Limb (tissue), 2 donors: ENCODE data around the gene TBC1D22B.

Source experiments
- DNase-seq, 2 donors: peaks; one replicate each; pipeline ENCODE4 v3.0.0-alpha.2; 2016; ENCODE audit errors: extremely low spot score in 2 of 2

The TBC1D22B gene

DNA sequence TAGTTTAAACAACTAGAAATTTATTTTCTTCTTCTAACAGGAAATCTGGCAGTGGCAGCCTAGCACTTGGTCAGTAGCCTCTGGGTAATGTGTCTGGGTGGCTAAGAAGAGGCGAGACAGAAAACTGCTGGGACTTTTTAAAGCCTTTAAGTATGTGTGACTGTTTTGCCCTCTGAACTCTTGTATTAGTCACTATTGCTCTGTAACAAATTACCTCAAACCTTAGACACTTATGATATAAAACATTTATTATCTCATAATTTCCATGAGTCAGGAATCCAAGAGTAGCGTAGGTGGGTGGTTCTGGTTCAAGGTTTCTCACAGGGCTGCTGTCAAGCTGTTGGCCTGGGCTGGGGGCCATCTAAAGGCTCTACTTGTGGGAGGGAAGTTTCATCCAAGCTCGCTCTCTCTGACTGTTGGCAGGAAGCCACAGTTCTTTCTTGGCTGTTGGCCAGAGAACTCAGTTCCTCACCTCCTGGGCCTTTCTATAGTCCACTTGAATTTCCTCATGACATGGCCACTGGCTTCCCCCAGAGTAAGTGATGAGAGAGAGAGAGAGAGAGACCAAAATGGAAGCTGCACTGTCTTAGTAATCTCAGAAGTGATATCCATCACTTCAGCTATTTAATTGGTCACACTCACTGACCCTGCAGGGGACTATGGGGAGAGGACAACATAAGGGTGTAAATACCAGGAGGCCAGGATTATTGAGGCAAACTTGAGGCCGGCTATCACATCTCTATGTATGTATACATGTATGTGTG, 17.4 kb upstream of the TBC1D22B start:
- peak; percentile 87 to 90 for DNase-seq

DNA sequence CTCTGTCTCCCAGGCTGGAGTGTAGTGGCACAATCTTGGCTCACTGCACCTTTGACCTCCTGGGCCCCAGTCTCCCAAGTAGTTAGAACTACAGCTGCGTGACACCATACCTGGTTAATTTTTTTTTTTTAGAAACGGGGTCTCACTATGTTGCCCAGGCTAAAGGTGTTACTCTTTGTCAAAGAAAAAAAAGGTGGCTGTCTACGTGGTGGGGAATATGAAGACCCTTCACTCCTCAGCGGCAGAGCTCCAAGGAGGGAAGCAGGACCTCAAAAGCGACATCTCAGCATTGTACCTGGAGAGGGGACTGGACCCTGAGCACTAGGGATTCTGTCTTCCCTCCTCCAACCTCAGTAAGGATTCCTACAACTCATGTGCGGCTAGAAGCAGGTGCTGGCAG, 16.4 kb upstream of the TBC1D22B start:
- DNase-seq, result no peak

DNA sequence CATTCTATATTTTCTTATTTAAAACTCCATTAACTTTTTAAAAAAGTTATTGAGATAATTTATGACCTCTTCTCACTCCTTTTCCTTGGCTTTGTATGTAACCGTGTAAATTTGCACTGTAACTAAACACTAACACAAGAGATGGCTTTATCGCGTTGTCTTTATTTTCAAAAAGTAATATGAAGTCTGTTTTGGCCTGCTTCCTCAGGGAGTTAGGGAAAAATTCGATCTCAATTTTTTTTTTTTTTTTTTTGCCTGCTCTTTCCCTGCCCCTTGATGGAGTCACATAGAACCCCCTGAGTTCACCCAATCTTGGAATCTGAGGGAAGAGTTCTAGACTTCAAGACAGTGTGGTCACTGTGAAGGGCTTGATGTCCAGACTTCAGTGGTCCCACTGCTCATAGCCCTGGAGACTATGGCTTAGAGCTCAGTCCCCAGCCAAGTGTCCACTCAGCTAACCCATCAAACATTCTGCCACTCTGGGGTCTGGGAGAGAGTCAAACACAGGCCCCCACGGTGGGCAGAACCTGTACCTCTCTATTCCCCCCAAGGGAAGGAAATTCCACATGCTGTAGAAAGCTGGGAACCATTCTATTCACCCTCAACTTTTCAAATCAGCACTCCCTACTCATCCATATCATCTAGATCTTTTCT, 15.7 kb upstream of the TBC1D22B start:
- no peak for DNase-seq

DNA sequence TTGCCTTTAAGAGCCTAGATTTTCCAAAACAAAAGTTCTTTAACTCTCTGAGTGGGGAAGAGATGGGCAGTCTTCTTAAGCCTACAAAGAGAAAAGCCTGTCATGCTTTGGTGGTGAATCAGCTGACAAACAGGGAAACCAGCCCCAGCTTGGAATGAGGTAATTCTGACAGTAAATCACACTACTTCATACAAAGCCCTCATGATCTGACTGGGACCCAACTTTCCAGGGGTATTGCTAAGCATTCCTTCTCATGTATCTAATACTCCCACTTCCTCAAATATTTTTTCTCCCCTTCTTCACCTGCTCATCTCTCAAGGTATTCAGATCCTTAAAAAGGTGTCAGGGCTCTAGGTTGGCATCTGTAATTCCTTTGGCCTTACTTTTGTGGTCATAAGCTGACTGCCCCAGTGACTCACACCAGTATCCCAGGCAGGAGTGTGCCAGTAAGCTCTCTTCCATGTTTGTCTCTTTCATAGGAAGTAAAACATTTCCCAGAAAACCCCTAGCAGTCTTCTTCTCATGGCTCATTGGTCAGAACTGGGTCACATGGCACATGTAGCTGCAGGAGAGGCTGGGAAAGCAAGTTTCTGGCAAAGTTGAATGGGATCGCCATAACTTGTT, 15.0 kb upstream of the TBC1D22B start:
- no peak for DNase-seq

DNA sequence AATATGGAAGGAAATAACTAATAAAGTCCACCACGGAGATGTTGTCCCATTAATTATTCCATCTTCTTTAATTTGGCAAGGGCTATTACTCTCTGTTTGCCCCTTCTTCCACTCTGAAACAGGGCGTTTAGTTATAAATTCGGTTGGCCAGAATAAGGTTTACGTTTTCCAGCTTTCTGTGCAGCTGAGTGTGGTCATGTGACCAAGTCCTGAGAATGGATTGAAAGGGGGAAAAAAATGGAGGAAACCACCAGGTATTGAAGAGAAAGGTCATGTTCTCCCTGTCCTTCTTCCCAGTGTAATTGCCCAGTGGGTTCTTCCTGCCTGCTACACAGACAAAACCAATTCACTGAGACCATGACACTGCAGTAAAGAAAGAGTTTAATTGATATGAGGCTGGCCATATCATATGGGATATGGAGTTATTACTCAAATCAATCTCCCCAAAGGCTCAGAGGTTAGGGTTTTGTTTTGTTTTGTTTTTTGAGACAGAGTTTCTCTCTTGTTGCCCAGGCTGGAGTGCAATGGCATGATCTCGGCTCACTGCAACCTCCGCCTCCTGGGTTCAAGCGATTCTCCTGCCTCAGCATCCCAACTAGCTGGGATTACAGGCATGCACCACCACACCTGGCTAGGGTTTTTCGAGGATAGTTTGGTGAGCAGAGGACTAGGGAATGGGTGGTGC, 14.3 kb upstream of the TBC1D22B start:
- DNase-seq, result no peak

DNA sequence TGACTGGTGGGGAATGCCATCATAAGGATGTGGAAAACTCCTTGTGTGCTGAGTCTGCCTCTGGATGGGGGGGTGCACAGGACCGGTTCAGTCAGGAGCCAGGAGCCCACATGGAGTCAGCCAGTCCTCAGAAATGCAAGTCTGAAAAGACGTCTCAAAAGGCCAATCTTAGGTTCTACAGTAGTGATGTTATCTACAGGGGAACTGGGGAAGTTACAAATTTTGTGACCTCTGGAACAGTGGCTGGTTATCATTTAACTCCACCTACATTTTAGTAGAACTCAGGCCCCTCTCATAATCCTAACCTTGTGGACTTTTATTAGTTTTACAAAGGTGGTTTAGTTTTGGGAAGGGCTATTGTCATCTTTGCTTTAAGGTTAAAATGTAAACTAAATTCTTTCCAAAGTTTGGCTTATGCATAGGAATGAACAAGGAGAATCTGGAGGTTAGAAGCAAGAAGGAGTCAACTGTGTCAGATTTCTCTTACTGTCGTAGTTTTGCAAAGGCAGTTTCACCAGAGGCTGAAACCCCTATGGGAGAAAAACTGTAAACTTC, 13.7 kb upstream of the TBC1D22B start:
- no peak for DNase-seq

DNA sequence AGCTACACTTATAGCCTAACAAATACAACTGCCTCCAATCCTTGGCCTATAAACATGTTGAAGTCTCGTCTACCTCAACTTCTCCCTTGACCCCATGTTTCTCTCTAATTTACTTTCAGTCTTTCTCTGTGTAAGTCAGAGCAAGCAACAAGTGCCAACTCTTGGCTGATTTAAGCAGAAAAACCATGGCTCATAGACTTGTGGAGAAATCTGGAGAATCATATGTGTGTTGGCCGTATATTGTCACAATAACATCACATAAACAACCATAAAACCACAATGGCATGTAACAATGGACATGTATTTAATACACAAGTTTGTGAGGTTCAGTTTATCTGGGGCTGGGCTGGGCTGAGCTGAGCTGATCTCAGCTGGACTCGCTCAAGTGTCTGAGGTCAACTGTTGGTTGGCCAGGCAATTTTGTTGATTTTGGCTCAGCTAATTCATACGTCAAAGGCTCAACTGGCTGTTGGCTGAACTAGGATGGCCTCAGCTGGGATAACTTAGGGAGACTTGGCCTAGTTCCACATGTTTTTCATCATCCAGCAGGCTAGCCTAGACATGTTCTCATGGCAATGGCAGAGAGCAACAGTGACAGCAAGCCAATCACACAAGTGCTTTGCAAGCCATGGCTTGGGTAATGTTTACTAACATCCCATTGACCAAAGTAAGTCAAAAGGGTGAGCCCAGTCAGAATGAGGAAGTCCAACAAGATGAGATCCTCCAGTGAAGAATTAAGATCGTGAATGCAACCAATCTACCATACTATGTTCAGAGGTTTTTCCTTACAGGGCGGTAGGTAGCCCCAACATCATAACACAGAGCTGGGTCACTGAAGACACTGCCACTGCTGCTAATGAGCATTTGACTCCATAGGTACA, 12.9 kb upstream of the TBC1D22B start:
- peak; percentile 75 to 88 for DNase-seq

DNA sequence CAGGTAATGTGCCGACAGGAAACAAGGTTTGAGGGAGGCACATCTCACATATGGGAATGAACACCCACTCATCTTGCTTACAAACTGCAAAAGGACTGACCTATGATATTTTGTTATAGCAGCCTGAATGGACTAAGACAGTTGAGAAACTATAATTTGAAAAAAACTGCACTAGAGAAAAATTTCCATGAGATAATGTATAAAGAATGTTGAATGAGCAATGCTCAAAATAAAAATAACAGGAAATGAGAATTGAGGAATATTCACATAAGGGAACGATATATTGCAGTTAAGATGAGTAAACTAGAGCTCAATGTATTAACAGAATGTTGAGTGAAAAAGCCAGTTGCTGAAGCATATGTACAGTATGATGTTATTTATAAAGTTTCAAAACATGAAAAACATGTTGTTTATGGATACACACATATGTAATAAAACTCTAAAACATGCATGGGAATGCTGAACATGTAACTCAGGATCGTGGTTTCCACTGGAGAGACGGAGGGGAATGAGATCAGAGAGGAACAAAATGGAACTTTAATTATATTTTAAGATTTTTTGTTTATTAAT, 6.3 kb upstream of the TBC1D22B start:
- DNase-seq, result no peak

DNA sequence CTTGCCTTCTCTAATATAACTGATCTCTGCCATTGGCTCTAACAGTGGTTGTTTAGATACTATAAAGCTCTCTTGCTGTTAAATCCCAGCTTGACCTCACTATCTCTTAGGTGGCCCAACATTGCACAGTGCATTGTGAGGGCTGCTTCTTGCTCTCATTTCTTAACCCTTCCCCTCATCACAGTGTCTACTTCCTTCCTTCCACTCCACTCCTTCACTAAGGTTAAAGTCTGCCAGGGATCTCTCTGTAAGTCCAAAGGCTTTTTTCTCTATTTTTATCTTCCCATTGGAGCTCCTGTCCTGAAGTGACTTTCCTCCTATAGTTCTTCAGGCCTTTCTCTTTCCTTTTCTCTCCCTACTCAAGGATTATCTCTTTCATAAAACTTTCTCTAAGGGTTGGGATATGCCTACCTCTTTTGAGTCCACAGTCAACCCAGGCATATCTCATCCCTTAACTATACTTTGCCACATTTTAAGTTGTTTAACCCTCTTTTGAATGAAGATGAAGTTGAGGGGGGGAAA, 4.0 kb upstream of the TBC1D22B start:
- DNase-seq, result no peak

DNA sequence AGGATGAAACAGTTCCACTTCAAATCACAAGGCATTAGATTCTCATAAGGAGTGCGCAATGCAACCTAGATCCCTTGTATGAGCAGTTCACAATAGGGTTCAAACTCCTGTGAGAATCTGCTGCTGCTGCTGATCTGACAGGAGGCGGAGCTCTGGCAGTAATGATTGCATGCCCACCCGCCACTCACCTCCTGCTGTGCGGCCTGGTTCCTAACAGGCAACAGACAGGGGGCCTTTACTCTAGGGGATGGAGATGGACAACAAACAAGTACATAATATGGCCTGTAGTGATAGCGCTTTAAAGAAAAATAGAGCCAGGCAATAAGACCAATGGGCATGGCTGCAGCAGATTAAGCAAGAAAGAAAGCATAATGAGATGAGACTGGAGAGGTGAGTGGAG, 2.7 kb upstream of the TBC1D22B start:
- no peak for DNase-seq

DNA sequence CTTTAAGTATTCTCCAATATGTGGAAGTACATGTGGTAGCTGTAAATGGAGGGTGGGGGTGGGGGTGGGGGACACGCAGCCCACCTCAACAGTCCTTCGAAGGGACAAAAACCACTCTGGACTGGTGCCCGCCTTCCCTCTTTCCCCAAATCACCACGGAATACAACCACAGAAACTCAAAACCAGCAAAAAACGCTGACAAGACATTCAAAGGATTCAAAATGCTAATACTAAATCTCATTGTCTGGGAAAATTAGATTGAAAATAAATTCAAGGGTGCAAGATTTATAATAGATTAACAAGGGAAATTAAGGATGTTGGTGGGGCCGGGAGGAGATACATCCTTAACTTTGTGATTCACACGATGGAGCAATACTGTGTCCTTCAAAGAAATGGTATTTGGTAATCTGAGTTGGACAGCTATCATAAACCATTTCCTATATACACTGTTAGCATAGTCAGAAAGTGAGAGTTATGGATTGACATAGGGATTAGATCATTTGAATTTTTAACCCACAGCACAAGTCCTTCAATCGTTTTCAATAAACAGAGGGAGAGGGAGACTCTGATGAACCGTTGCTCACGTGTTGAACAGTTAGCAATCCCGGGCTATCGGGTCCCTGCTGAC, 766 bp upstream of the TBC1D22B start:
- no peak for DNase-seq

DNA sequence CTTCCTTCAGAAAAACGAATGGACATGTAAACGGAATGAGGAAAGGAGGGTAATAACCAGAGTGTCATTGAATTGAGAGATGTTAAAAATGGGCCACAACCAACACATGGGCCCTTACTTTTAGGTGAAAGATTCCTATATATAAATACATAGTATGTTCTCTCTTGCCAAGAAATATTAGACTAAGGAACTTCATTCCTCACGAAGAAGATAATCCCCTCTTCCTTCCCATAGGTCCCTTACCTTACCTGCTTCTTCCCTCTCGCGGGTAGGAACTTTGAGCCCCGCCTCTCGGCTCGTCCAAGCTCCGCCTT, 295 bp upstream of the TBC1D22B start:
- no peak for DNase-seq

DNA sequence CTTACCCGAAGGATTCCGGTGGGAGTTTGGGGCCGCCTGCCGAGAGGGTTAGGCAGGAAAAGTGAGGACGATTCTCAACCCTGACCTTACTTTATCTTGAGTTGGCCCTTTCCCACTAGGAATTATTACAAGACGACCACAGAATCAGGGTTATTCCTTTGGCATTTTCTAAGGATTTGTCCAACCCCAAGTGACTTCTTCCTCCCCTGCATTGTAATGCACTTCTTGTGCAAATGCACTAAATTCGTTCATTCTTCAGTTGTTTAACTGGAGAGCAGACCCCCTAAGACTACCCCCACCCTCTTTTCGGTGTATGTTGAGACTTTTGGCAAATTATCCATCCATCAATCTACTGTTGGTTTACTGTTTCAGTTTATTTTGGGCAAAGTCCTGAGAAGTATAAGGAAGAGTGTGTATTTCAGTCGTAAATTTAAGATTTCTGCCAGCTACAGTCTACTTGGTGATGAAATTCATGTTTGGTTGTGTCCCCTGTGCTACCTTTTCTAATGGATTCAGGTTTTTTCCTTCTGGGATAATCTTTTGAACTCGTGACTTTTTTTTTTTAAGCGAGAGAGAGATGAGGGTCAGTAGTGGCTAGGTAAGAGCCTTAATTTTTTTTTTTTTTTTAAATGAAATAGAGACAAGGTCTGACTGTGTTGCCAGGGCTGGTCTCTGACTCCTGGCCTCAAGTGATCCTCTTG, 983 bp downstream of the TBC1D22B start:
- DNase-seq, result no peak

DNA sequence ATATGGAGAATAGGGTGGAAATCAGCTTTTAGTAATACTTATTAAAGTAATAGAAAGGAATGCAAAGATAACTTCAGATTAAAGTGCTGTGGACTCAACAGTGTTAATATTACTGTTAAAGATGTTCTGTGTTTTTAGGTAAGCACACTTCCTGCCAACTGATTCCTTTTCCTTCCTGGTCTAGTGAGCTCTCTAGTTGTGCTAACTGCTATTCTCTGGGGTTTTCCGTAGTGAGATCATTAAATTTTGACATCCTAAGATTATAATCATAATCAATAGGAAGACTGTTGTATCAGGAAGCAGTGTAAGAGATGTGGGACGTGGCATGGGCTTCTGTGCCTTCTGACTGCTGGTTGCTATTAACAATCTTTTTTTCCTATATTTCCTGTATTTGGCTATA, 1.6 kb downstream of the TBC1D22B start:
- no peak for DNase-seq

DNA sequence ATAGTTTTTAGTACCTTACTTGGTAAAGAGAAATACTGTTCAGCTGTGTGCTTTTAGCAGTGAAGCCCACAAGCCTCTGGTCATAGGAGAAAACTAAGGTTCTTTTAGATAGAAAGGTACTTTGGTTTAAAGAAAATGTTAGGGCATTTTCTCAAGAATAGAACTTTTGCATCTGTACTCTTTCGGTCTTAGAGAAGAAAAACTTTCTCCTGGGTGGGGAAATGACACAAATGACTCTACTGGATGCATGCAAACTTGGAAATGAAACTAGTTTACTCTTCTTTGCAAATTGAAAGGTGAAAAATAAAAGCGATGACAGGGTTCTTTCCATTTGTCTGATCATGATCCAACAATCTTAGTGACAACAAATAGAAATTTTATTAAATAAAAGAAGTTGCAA, 2.5 kb downstream of the TBC1D22B start:
- DNase-seq, result no peak

DNA sequence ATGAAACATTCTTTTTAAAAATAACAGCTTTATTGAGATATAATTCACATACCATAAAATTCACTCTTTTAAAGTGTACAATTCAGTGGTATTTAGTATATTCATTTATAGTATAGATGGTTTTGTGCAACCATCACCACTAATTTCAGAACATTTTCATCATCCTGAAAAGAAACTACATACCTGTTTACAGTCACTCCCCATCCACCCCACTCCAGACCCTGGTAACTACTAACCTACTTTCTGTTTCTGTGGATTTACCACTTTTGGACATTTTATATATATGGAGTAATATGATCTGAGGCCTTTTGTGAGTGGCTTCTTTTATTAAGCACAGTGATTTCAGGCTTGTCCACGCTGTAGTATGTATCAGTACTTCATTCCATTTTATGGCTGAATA, 2.9 kb downstream of the TBC1D22B start:
- DNase-seq, result no peak

DNA sequence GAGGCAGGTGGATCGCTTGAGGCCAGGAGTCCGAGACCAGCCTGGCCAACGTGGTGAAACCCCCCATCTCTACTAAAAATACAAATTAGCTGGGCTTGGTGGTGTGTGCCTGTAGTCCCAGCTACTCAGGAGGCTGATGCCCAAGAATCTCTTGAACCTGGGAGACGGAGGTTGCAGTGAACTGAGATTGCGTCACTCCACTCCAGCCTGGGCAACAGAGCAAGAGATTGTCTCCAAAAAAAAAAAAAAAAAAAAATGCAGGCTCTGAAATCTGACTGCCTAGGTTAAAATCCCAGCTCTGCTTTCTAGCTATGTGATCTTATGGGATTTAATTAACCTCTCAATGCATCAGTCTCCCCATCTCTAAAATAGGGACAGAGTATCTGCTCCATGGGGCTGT, 3.6 kb downstream of the TBC1D22B start:
- no peak for DNase-seq

DNA sequence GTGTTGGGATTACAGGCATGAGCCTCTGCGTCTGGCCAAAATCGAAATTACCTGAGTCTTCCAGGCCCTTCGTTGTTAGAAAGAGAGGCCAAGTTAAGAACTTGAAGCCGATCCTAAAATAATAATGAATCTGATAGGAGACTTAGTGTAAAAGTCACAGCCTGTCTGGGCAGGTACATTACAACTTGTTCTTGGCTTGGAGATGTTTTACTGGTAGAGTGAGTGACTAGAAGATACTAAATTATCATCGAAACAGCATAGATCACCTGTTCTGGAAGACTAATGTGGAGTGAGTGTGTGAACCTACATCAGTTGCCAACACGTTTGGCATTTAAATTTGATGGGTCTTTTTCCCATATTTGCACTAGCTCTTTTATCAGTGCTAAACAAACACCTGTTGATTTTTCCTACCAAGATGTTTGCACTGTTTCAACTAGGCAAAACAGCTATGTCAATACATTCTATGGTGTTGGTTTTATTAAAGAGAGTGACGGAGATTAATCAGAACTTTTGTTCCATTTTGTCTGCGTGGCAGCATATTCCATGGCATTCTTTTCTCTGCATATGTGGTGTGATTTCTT, 5.0 kb downstream of the TBC1D22B start:
- no peak for DNase-seq

DNA sequence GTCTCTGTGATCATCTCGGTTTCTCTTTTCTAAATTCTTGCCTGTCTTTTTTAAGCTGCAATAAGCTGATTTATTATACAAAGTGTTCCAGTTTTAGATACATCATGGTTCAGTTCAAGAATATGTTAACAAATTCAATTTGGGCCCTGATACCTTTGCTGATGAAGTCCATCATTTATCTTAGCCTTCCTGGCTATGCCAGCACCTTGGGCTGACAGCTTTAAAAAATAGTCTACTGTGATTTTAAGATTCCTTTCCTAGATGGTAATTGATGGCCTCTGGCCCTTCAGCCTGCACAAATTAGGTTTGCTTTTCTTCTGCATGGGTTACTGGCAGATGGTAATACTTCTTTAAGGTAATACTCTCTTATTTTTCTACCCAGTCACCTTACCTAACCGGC, 7.4 kb downstream of the TBC1D22B start:
- no peak for DNase-seq
